Erythroblast (primary cell): ENCODE data around the gene EVC.

Experiments
- GATA1 ChIP-seq: IDR thresholded peaks from 2 replicates; pipeline ENCODE4 v1.6.1; 2011; ENCODE audit warnings: low read depth, mild to moderate bottlenecking, control low read depth, low read length, moderate library complexity
- POLR2A ChIP-seq: IDR thresholded peaks from 2 replicates; pipeline ENCODE4 v1.6.1; 2011; ENCODE audit warnings: mild to moderate bottlenecking, low read length

DNA sequence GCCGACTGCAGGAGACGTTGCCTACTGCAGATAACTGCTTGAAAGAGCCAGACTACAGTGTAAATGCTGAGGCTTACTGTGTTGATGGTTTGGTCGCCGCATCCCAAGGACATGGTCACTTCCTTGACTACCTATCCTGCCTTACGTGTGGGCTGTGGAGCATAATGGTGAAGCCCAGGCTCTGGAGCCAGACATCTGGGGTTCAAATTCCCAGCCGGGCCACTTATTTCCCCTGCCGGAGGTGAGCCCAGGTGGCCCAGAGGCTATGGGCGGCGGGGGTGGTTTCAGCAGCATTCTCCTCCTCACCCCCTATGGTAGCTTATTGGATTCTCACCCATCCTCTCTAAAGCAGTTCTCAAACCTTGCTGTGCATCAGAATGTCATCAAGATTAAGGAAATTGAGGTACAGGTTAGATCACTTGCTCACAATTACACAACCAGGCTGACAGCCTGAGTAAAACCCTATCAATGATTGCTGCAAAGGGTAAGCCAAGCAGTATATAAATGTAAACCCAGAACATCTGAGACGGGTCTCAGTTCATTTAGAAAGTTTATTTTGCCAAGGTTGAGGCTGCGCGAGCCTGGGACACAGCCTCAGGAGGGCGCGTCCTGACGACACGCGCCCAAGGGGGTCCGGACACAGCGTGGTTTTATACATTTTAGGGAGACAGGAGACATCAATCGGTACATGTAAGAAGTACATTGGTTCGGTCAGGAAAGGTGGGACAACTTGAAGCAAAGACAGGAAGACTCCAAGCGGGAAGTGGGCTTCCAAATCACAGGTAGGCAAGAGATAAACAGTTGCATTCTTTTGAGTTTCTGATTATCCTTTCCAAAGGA, 48.5 kb downstream of the EVC start:
- TF ChIP-seq POLR2A (no peak), GATA1 (no peak)
